Lower leg skin (tissue), 4 donors: Measurements from ENCODE around the gene GLIPR2. TPM values are rescaled to one million over a fixed set of nuclear protein-coding genes. Genes with fewer than 3 reads are reported as not detected.

Experiments
- DNase-seq, 2 donors: peaks; one replicate each; pipeline ENCODE4 v3.0.0-alpha.2; 2019; ENCODE audit warnings: low spot score in 2 of 2
- H3K4me3 ChIP-seq: fragments of 200-600 bp; sonication (generic); 2 replicates; pipeline ENCODE4 v1.5.1; 2017; ENCODE audit warnings: mild to moderate bottlenecking, low read depth; ENCODE audit not compliant: poor library complexity, severe bottlenecking
- CTCF ChIP-seq, 3 donors: fragments of 450-650 bp; IDR thresholded peaks; one replicate each; pipeline ENCODE4 v1.5.1; 2016; ENCODE audit warnings: antibody characterized with exemption in 3 of 3, mild to moderate bottlenecking in 3 of 3, moderate library complexity in 2 of 3
- POLR2A ChIP-seq, 2 donors: fragments of 450-650 bp; IDR thresholded peaks; one replicate each; pipeline ENCODE4 v1.6.1; 2016 to 2017; ENCODE audit warnings: antibody characterized with exemption in 2 of 2, mild to moderate bottlenecking in 1 of 2, moderate library complexity in 1 of 2
- WGBS, 2 donors: methylation state at CpG; one replicate each; pipeline ENCODE4 v1.1.5; 2018; 5-methylcytosine and 5-hydroxymethylcytosine counted together
- intact Hi-C: fragments of 100-400 bp; cut with DNase I; formaldehyde crosslinking; loops from one replicate; pipeline ENCODE4 v1.15.0; 2023; ENCODE audit warnings: low total_unique reads
- total RNA-seq, 4 donors: library from RNA; depleted of rRNA; stranded (reverse); fragments of >200 nt; gene quantifications; one replicate each; pipeline ENCODE4 v1.1.0, GENCODE V29; 2016

Gene GLIPR2
- total RNA-seq, 4 donors from 2014 or later, result 5.2 to 10.1 (median 6.5) TPM

GRCh38 chr9:36118201-36118600, 18.3 kb upstream of the GLIPR2 start:
- intact Hi-C loops, result no loop called here
- TF ChIP-seq POLR2A (IDR thresholded peaks at IDR 0.05) (no peak), CTCF (IDR thresholded peaks at IDR 0.05) (no peak)
- DNase-seq, result no peak
- 94 to 96% methylated on average over 2 of the region's 2 CpGs for WGBS, 2 donors
- no peak overlapping the region for H3K4me3 ChIP-seq

- intact Hi-C loops, result no loop called here
- WGBS, 2 donors, result 90 to 92% methylated on average over 15 of the region's 15 CpGs
- peak in 1 of 2 donors; percentile 77 for DNase-seq
- H3K4me3 ChIP-seq, result no peak overlapping the region
- no peak for TF ChIP-seq POLR2A (IDR thresholded peaks at IDR 0.05)
- TF ChIP-seq CTCF (IDR thresholded peaks at IDR 0.05), result no peak
These were observed 17.8 kb upstream of the GLIPR2 start for GRCh38 chr9:36118706-36119105.

- no peak overlapping the region for H3K4me3 ChIP-seq
- intact Hi-C loops, result no loop called here
- no peak for DNase-seq
- 85 to 91% methylated on average over 7 of the region's 7 CpGs for WGBS, 2 donors
- TF ChIP-seq POLR2A (IDR thresholded peaks at IDR 0.05) (no peak), CTCF (IDR thresholded peaks at IDR 0.05) (no peak)
These were observed 17.1 kb upstream of the GLIPR2 start for GRCh38 chr9:36119476-36119875.

- DNase-seq, result no peak
- intact Hi-C loops, result no loop called here
- H3K4me3 ChIP-seq, result no peak overlapping the region
- TF ChIP-seq CTCF (IDR thresholded peaks at IDR 0.05), result no peak
- TF ChIP-seq POLR2A (IDR thresholded peaks at IDR 0.05), result no peak
- 77 to 90% methylated on average over 4 of the region's 4 CpGs for WGBS, 2 donors
These were observed 15.8 kb upstream of the GLIPR2 start for GRCh38 chr9:36120705-36121104.

- intact Hi-C loops, result no loop called here
These were observed 14.6 kb upstream of the GLIPR2 start for GRCh38 chr9:36121971-36122370.

More at GRCh38 chr9:36121971-36122370, 14.6 kb upstream of the GLIPR2 start:
- TF ChIP-seq CTCF (IDR thresholded peaks at IDR 0.05), result no peak
- TF ChIP-seq POLR2A (IDR thresholded peaks at IDR 0.05), result no peak
- DNase-seq, result no peak
- 88 to 90% methylated on average over 7 of the region's 7 CpGs for WGBS, 2 donors
- no peak overlapping the region for H3K4me3 ChIP-seq
